SK-N-SH (cell line): ENCODE measurements around the gene GUCY1A1. TPM values are rescaled to one million over a fixed set of nuclear protein-coding genes. Genes with fewer than 3 reads are reported as not detected.

Experiments used
- CTCF ChIA-PET: fragments of 300-600, 350-600 bp; formaldehyde crosslinking; extraction: SDS; loops from one replicate; lab custom pipeline; 2021; lab: Yijun Ruan, JAX
- POLR2A ChIA-PET: fragments of 350-600 bp; sonication (Branson Sonifier 250); formaldehyde crosslinking; extraction: SDS; loops from one replicate; lab custom pipeline; 2020; ENCODE audit warnings: antibody characterized with exemption, inconsistent platforms; lab: Yijun Ruan, JAX
- DNase-seq: peaks from one replicate; pipeline ENCODE4 v3.0.0; 2012
- H2AFZ ChIP-seq: fragments of 200-600 bp; sonication (generic); 2 replicates; pipeline ENCODE4 v1.8.1; 2016; ENCODE audit warnings: antibody characterized with exemption, mild to moderate bottlenecking, low read depth
- H3F3A ChIP-seq: fragments of 200-600 bp; sonication (generic); replicated peaks from 2 replicates; pipeline ENCODE3; 2016; ENCODE audit warnings: antibody characterized with exemption, mild to moderate bottlenecking; ENCODE audit not compliant: insufficient read depth
- H3K27ac ChIP-seq, 2 experiments: fragments of 200-500 bp in 1 of 2; fragments of 200-600 bp in 1 of 2; sonication (Bioruptor generic) in 1 of 2; sonication (generic), shearing (Covaris generic) in 1 of 2; 2 replicates each; pipeline versions ENCODE4 v1.5.1 to v1.6.1; 2014 to 2016; ENCODE audit warnings: low read depth in 2 of 2, inconsistent platforms in 1 of 2, low read length in 1 of 2, mild to moderate bottlenecking in 1 of 2, mixed read lengths in 1 of 2
- H3K27me3 ChIP-seq: fragments of 200-600 bp; sonication (generic), shearing (Covaris generic); 2 replicates; pipeline ENCODE4 v1.6.1; 2016; ENCODE audit warnings: mixed run types; ENCODE audit not compliant: insufficient read depth
- H3K36me3 ChIP-seq, 2 experiments: fragments of 200-500 bp in 1 of 2; fragments of 200-600 bp in 1 of 2; sonication (Bioruptor generic) in 1 of 2; sonication (generic) in 1 of 2; replicated peaks in 1 of 2; 2 replicates each; pipeline versions ENCODE3 to v1.5.1; 2014 to 2016; ENCODE audit warnings: low read length in 1 of 2, mild to moderate bottlenecking in 1 of 2; ENCODE audit not compliant: insufficient read depth in 2 of 2, control insufficient read depth in 1 of 2
- H3K4me1 ChIP-seq, 2 experiments: fragments of 200-500 bp in 1 of 2; fragments of 200-600 bp in 1 of 2; sonication (Bioruptor generic) in 1 of 2; sonication (generic), shearing (Covaris generic) in 1 of 2; 2 replicates each; pipeline versions ENCODE4 v1.5.1 to v1.6.1; 2014 to 2016; ENCODE audit warnings: low read depth in 1 of 2, low read length in 1 of 2, mixed run types in 1 of 2; ENCODE audit not compliant: insufficient read depth in 2 of 2, control insufficient read depth in 1 of 2
- H3K4me2 ChIP-seq: fragments of 200-600 bp; sonication (generic), shearing (Covaris generic); 2 replicates; pipeline ENCODE4 v1.6.1; 2017; ENCODE audit warnings: mixed run types
- H3K4me3 ChIP-seq, 2 experiments: fragments of 200-500 bp in 1 of 2; fragments of 200-600 bp in 1 of 2; sonication (Bioruptor generic) in 1 of 2; sonication (generic), shearing (Covaris generic) in 1 of 2; 2 replicates each; pipeline versions ENCODE4 v1.5.1 to v1.8.1; 2014 to 2016; ENCODE audit warnings: low read depth in 2 of 2, inconsistent platforms in 1 of 2, low read length in 1 of 2, mild to moderate bottlenecking in 1 of 2, mixed read lengths in 1 of 2, moderate library complexity in 1 of 2
- H3K79me2 ChIP-seq: fragments of 200-600 bp; sonication (generic); 2 replicates; pipeline ENCODE4 v1.8.1; 2017; ENCODE audit warnings: mild to moderate bottlenecking; ENCODE audit not compliant: insufficient read depth
- H3K9ac ChIP-seq: fragments of 200-600 bp; sonication (generic); 2 replicates; pipeline ENCODE4 v1.6.1; 2017; ENCODE audit warnings: mixed run types
- H3K9me2 ChIP-seq: fragments of 200-600 bp; sonication (generic); 2 replicates; pipeline ENCODE4 v1.6.1; 2017; ENCODE audit warnings: mixed run types
- H3K9me3 ChIP-seq: fragments of 200-600 bp; sonication (generic); 2 replicates; pipeline ENCODE4 v1.6.1; 2017; ENCODE audit warnings: mixed run types, mild to moderate bottlenecking, moderate library complexity
- H4K20me1 ChIP-seq: fragments of 200-600 bp; sonication (generic); 2 replicates; pipeline ENCODE4 v1.6.1; 2017; ENCODE audit warnings: mild to moderate bottlenecking, mixed run types; ENCODE audit not compliant: insufficient read depth
- CHD2 ChIP-seq: fragments of 150-350 bp; IDR thresholded peaks from 2 replicates; pipeline ENCODE4 v1.6.1; 2018; ENCODE audit warnings: low read length; ENCODE audit not compliant: partially characterized antibody
- CTCF ChIP-seq: fragments of 200-600 bp; sonication (generic); IDR thresholded peaks from 2 replicates; pipeline ENCODE4 v1.6.1; 2017; ENCODE audit warnings: antibody characterized with exemption, mild to moderate bottlenecking, moderate library complexity
- FOXJ3 ChIP-seq: sonication (generic); formaldehyde crosslinking; IDR thresholded peaks from 2 replicates; pipeline ENCODE4 v1.5.1; 2020; ENCODE audit warnings: mild to moderate bottlenecking, missing genetic modification reagents
- MEF2A ChIP-seq: IDR thresholded peaks from 2 replicates; pipeline ENCODE4 v1.4.0; 2012; ENCODE audit warnings: low read depth, borderline replicate concordance
- MXI1 ChIP-seq: IDR thresholded peaks from 2 replicates; pipeline ENCODE4 v1.6.1; 2012; ENCODE audit warnings: mild to moderate bottlenecking, low read depth, low read length, improper control_type of control experiment
- NFIC ChIP-seq: IDR thresholded peaks from 2 replicates; pipeline ENCODE4 v1.4.0; 2012; ENCODE audit warnings: borderline replicate concordance
- RAD21 ChIP-seq: IDR thresholded peaks from 2 replicates; pipeline ENCODE4 v1.6.1; 2012; ENCODE audit warnings: mild to moderate bottlenecking, low read length
- RCOR1 ChIP-seq: fragments of 150-350 bp; IDR thresholded peaks from 2 replicates; pipeline ENCODE4 v1.6.1; 2017; ENCODE audit warnings: antibody characterized with exemption, low read length
- REST ChIP-seq: IDR thresholded peaks from 2 replicates; pipeline ENCODE4 v1.6.1; 2012; ENCODE audit warnings: mild to moderate bottlenecking, low read depth, low read length, moderate library complexity
- RFX5 ChIP-seq: IDR thresholded peaks from 2 replicates; pipeline ENCODE4 v1.6.1; 2012; ENCODE audit warnings: mild to moderate bottlenecking, improper control_type of control experiment, low read length
- SIN3A ChIP-seq: IDR thresholded peaks from 2 replicates; pipeline ENCODE4 v1.6.1; 2012; ENCODE audit warnings: low read depth, mild to moderate bottlenecking, low read length, moderate library complexity, borderline replicate concordance
- WGBS: methylation state at CpG from one replicate; pipeline ENCODE4 v1.1.6; 2017; ENCODE audit warnings: low lambda C conversion rate; 5-methylcytosine and 5-hydroxymethylcytosine counted together
- polyA plus RNA-seq, 3 experiments: library from polyadenylated mRNA; depleted of rRNA; stranded (reverse); fragments of >200 nt; gene quantifications; 2 replicates each; pipeline ENCODE4 v1.2.3, GENCODE V29; 2012
- TF ChIP-seq, protein P1 (sequence below): IDR thresholded peaks from 2 replicates; pipeline ENCODE4 v1.4.0; 2012; ENCODE audit warnings: low read depth, borderline replicate concordance
- TF ChIP-seq, protein P2 (sequence below): IDR thresholded peaks from 2 replicates; pipeline ENCODE4 v1.4.0; 2012; ENCODE audit warnings: low read depth, borderline replicate concordance

GUCY1A1 gene
- polyA plus RNA-seq, 1 of the 3 experiments (the other 2 are of a cell fraction) = 0.03 TPM

DNA sequence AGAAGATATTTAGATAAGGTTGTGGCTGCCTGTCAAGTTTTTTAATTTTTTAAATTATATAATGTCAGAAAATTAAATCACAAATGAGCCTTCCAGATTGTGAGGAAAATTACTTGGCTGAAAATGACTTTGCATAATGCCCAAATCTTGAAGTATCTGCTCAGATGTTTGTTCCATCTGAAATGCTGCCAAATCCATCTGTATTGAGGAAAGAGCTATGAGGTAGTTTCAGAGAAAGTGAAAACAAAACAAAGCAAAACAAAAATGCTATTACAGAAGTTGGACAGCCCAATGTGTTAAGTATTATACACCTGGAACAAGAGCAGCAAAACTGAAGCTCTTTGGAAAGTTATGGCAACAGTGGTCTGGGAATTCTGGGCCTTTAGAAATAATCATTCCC lies 68.8 kb downstream of the GUCY1A1 start (continued):
- TF ChIP-seq MXI1 = no peak
- TF ChIP-seq, all 33 proteins: peak for 0

GRCh38 chr4:155738548-155738947 lies 71.9 kb downstream of the GUCY1A1 start:
- no peaks in the 10 kb centered on the region for H3K9me3 ChIP-seq
- H3F3A ChIP-seq = no peaks in the 10 kb centered on the region
- no peaks in the 10 kb centered on the region for H4K20me1 ChIP-seq
- no peaks in the 10 kb centered on the region for H3K79me2 ChIP-seq
- H3K27me3 ChIP-seq = no peaks in the 10 kb centered on the region
- no peak overlapping the region for H3K4me2 ChIP-seq
- TF ChIP-seq RFX5 = no peak
- no peak for TF ChIP-seq NFIC
- TF ChIP-seq CTCF = no peak
- no peak for TF ChIP-seq FOXJ3
- no peak for TF ChIP-seq SIN3A
- TF ChIP-seq REST = no peak
- TF ChIP-seq MEF2A = no peak
- no peaks in the 10 kb centered on the region; a peak in 1 of 4 replicates for H3K4me1 ChIP-seq
- no peak overlapping the region for H2AFZ ChIP-seq
- H3K27ac ChIP-seq = no peak overlapping the region
- H3K9me2 ChIP-seq = no peaks in the 10 kb centered on the region
- ChIA-PET CTCF (no interaction called here), POLR2A (no interaction called here)
- H3K4me3 ChIP-seq = no peak overlapping the region
- H3K36me3 ChIP-seq = no peaks in the 10 kb centered on the region
- H3K9ac ChIP-seq = no peak overlapping the region
- WGBS = 47% methylated on average over 2 of the region's 2 CpGs
- no peak for DNase-seq

DNA sequence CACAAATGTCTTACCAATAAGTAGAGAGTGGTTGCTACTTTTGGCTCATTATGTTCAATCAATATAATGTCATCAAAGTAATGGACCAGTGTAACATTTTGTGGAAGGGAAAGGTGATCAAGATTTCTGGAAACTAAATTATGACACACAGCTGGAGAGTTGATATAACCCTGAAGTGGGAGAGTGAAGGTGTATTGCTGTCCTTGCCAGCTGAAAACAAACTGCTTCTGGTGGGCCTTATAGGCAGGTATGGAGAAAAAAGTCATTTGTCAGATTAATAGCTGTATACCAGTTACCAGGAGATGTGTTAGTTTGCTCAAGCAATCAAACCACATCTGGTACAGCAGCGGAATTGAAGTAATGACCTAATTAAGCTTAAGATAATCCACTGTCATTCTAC lies 74.9 kb downstream of the GUCY1A1 start:
- Histone ChIP-seq H3K9me3 (no peaks in the 10 kb centered on the region), H3K9ac (no peak overlapping the region), H3F3A (no peaks in the 10 kb centered on the region), H4K20me1 (no peaks in the 10 kb centered on the region), H3K4me3 (no peak overlapping the region), H3K27ac (no peak overlapping the region), H3K79me2 (no peaks in the 10 kb centered on the region), H3K9me2 (no peaks in the 10 kb centered on the region), H3K27me3 (no peaks in the 10 kb centered on the region), H3K4me2 (no peak overlapping the region), H3K4me1 (no peaks in the 10 kb centered on the region), H2AFZ (no peak overlapping the region), H3K36me3 (no peaks in the 10 kb centered on the region)
- DNase-seq = no peak
- 52% methylated on average over 1 of the region's 1 CpG for WGBS
- CTCF ChIA-PET = no interaction called here
- POLR2A ChIA-PET = interaction anchor here (0.9 kb wide), 1 partner anchor 17 kb away, joined by 3 read pairs; the partner anchor contains the start of gene GUCY1B1
- TF ChIP-seq, protein P1, sequence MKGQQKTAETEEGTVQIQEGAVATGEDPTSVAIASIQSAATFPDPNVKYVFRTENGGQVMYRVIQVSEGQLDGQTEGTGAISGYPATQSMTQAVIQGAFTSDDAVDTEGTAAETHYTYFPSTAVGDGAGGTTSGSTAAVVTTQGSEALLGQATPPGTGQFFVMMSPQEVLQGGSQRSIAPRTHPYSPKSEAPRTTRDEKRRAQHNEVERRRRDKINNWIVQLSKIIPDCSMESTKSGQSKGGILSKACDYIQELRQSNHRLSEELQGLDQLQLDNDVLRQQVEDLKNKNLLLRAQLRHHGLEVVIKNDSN = no peak
- TF ChIP-seq, protein P2, sequence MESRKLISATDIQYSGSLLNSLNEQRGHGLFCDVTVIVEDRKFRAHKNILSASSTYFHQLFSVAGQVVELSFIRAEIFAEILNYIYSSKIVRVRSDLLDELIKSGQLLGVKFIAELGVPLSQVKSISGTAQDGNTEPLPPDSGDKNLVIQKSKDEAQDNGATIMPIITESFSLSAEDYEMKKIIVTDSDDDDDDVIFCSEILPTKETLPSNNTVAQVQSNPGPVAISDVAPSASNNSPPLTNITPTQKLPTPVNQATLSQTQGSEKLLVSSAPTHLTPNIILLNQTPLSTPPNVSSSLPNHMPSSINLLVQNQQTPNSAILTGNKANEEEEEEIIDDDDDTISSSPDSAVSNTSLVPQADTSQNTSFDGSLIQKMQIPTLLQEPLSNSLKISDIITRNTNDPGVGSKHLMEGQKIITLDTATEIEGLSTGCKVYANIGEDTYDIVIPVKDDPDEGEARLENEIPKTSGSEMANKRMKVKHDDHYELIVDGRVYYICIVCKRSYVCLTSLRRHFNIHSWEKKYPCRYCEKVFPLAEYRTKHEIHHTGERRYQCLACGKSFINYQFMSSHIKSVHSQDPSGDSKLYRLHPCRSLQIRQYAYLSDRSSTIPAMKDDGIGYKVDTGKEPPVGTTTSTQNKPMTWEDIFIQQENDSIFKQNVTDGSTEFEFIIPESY = no peak
- TF ChIP-seq RFX5 (no peak), RAD21 (no peak), REST (no peak), RCOR1 (no peak), MEF2A (no peak), CHD2 (no peak)
